Measurements from ENCODE around the gene NELFE.

- TF ChIP-seq POLR2AphosphoS5 (IDR thresholded peaks at IDR 0.05), result no peak
- TF ChIP-seq CTCF (IDR thresholded peaks at IDR 0.05), result no peak
These were observed 30.7 kb downstream of the NELFE start for GRCh38 chr6:31927863-31928671.
